ENCODE measurements around the gene MICU1. TPM values are rescaled to one million over a fixed set of nuclear protein-coding genes. Genes with fewer than 3 reads are reported as not detected.

MICU1 gene
- total and polyA plus RNA-seq, 2 donors (not counting 3 experiments of a cell fraction or from before 2014, with no cell fraction given): 27.5 to 48.0 TPM

DNA sequence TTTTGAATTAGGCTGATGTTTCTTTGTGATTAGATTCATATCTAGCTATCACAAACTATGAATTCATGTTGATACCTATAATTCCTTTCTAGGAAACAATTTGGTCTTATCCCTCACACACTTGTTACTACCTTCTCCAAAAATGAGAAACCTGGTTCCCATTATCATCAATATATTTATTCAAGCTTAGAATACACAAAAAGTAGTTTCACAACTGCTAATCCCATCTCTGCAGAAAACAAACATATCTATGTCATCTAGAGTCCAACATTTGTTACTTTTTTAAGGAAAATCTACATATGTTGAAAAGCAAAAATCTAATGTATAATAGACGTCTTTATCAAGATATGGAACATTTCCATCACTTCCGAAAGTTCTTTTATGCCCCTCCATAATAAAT, 110.4 kb downstream of the MICU1 start:
- intact Hi-C loops (cut with micrococcal nuclease) (no loop called here), dilution Hi-C loops (cut with MboI; ENCODE audit: extremely low pct_ligation_motif_present, low sequenced_read_pairs) (no loop called here)
- no peak overlapping the region for H2AFZ ChIP-seq (ENCODE audit: low read depth, low read length)
- no peak overlapping the region for H3K4me2 ChIP-seq (ENCODE audit: insufficient read depth, low read length)
- no peak for DNase-seq (ENCODE audit: low read depth, low spot score)
- H3K4me1 ChIP-seq (ENCODE audit: control insufficient read depth, extremely low read depth, insufficient read depth, low read length): no peaks in the 10 kb centered on the region
- ChIA-PET CTCF (no interaction called here), POLR2A (no interaction called here)
- H3K9me3 ChIP-seq (replicated peaks; ENCODE audit: control insufficient read depth, insufficient read depth, low read length): no peaks in the 10 kb centered on the region
- no peak overlapping the region for H3K27ac ChIP-seq (ENCODE audit: insufficient read depth, low read depth, low read length)
- H3K27me3 ChIP-seq (ENCODE audit: control insufficient read depth in 2 of 2, insufficient read depth in 2 of 2, low read length in 2 of 2): no peaks in the 10 kb centered on the region
- no peaks in the 10 kb centered on the region for H4K20me1 ChIP-seq (replicated peaks; ENCODE audit: control insufficient read depth, extremely low read depth, insufficient read depth, low read length)
- TF ChIP-seq, protein P1, sequence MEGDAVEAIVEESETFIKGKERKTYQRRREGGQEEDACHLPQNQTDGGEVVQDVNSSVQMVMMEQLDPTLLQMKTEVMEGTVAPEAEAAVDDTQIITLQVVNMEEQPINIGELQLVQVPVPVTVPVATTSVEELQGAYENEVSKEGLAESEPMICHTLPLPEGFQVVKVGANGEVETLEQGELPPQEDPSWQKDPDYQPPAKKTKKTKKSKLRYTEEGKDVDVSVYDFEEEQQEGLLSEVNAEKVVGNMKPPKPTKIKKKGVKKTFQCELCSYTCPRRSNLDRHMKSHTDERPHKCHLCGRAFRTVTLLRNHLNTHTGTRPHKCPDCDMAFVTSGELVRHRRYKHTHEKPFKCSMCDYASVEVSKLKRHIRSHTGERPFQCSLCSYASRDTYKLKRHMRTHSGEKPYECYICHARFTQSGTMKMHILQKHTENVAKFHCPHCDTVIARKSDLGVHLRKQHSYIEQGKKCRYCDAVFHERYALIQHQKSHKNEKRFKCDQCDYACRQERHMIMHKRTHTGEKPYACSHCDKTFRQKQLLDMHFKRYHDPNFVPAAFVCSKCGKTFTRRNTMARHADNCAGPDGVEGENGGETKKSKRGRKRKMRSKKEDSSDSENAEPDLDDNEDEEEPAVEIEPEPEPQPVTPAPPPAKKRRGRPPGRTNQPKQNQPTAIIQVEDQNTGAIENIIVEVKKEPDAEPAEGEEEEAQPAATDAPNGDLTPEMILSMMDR (IDR thresholded peaks at IDR 0.05; ENCODE audit: extremely low read depth in 1 of 2, insufficient read depth in 1 of 2, low read depth in 1 of 2, low read length in 2 of 2): no peak
- no peak for TF ChIP-seq JUN (IDR thresholded peaks at IDR 0.05; ENCODE audit: borderline replicate concordance, insufficient read depth, insufficient read length, low read depth)
- no peak for TF ChIP-seq POLR2AphosphoS5 (IDR thresholded peaks at IDR 0.05; ENCODE audit: insufficient read depth, low read depth, low read length)
- TF ChIP-seq GATA2 (IDR thresholded peaks at IDR 0.05; ENCODE audit: insufficient read depth, insufficient read length, low read depth, low read length): no peak
- no peak for TF ChIP-seq MYC (IDR thresholded peaks at IDR 0.05; ENCODE audit: low read depth, low read length)
- H3K36me3 ChIP-seq (ENCODE audit: control insufficient read depth in 2 of 2, extremely low read depth in 1 of 2, insufficient read depth in 2 of 2, low read length in 2 of 2): no peaks in the 10 kb centered on the region
- no peaks in the 10 kb centered on the region for H3K79me2 ChIP-seq (ENCODE audit: control insufficient read depth, insufficient read depth, low read length)
- H3K4me3 ChIP-seq (replicated peaks in 1 of 3; ENCODE audit: insufficient read depth in 1 of 3, low read depth in 1 of 3, low read length in 3 of 3): no peak overlapping the region
- no peaks in the 10 kb centered on the region for H3K9me1 ChIP-seq (replicated peaks; ENCODE audit: control insufficient read depth, extremely low read depth, insufficient read depth, low read length)
- FAIRE-seq: no peak
- no peak overlapping the region for H3K9ac ChIP-seq (replicated peaks; ENCODE audit: extremely low read depth, insufficient read depth, low read length)
- BruUV-seq (replicated peaks): no TSS peak

DNA sequence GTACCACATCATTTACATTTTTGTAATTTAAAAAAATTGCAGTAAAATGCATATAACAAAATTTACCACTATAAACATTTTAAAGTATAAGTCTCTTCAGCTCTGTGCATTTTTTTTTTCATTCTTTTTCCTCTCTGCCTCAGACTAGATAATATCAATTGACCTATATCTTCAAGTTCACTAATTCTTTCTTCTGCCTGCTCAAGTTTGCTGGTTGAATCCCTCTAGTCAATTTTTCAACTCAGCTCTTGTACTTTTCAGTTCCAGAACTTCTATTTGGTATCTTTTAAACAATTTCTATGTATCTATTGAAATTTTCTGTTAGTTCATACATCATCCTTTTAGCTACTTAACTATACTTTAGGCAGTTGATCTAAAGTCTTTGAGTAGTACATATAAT, 112.0 kb downstream of the MICU1 start:
- H2AFZ ChIP-seq (ENCODE audit: low read depth, low read length): no peak overlapping the region
- no peak overlapping the region for H3K4me3 ChIP-seq (replicated peaks in 1 of 3; ENCODE audit: insufficient read depth in 1 of 3, low read depth in 1 of 3, low read length in 3 of 3)
- no peak overlapping the region for H3K27ac ChIP-seq (ENCODE audit: insufficient read depth, low read depth, low read length)
- intact Hi-C loops (cut with micrococcal nuclease): no loop called here
- CTCF ChIA-PET: interaction anchor here (1.1 kb wide), 1 partner anchor 21 kb away, joined by 3 read pairs; no protein-coding TSS in a partner anchor
- no peaks in the 10 kb centered on the region for H4K20me1 ChIP-seq (replicated peaks; ENCODE audit: control insufficient read depth, extremely low read depth, insufficient read depth, low read length)
- BruUV-seq (replicated peaks): no TSS peak
- TF ChIP-seq GATA2 (IDR thresholded peaks at IDR 0.05; ENCODE audit: insufficient read depth, insufficient read length, low read depth, low read length) (no peak), EZH2 (IDR thresholded peaks at IDR 0.05; ENCODE audit: borderline replicate concordance, low read depth, low read length, severe bottlenecking) (no peak), MYC (IDR thresholded peaks at IDR 0.05; ENCODE audit: low read depth, low read length) (no peak), POLR2A (IDR thresholded peaks at IDR 0.05; ENCODE audit: low read depth, low read length) (no peak), JUN (IDR thresholded peaks at IDR 0.05; ENCODE audit: borderline replicate concordance, insufficient read depth, insufficient read length, low read depth) (no peak), FOS (IDR thresholded peaks at IDR 0.05; ENCODE audit: borderline replicate concordance, insufficient read depth, low read length) (no peak), POLR2AphosphoS5 (IDR thresholded peaks at IDR 0.05; ENCODE audit: insufficient read depth, low read depth, low read length) (no peak)
- TF ChIP-seq, protein P2, sequence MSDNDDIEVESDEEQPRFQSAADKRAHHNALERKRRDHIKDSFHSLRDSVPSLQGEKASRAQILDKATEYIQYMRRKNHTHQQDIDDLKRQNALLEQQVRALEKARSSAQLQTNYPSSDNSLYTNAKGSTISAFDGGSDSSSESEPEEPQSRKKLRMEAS (IDR thresholded peaks at IDR 0.05; ENCODE audit: insufficient read depth, insufficient read length): no peak
- TF ChIP-seq, protein P1 (IDR thresholded peaks at IDR 0.05; ENCODE audit: extremely low read depth in 1 of 2, insufficient read depth in 1 of 2, low read depth in 1 of 2, low read length in 2 of 2): no peak
- DNase-seq (ENCODE audit: low read depth, low spot score): no peak
- no peaks in the 10 kb centered on the region for H3K79me2 ChIP-seq (ENCODE audit: control insufficient read depth, insufficient read depth, low read length)
- dilution Hi-C loops (cut with MboI; ENCODE audit: extremely low pct_ligation_motif_present, low sequenced_read_pairs): no loop called here
- no peaks in the 10 kb centered on the region for H3K9me3 ChIP-seq (replicated peaks; ENCODE audit: control insufficient read depth, insufficient read depth, low read length)
- H3K36me3 ChIP-seq (ENCODE audit: control insufficient read depth in 2 of 2, extremely low read depth in 1 of 2, insufficient read depth in 2 of 2, low read length in 2 of 2): no peaks in the 10 kb centered on the region
- FAIRE-seq: no peak
- H3K27me3 ChIP-seq (ENCODE audit: control insufficient read depth in 2 of 2, insufficient read depth in 2 of 2, low read length in 2 of 2): no peaks in the 10 kb centered on the region
- H3K9ac ChIP-seq (replicated peaks; ENCODE audit: extremely low read depth, insufficient read depth, low read length): no peak overlapping the region
- H3K4me1 ChIP-seq (ENCODE audit: control insufficient read depth, extremely low read depth, insufficient read depth, low read length): no peaks in the 10 kb centered on the region
- H3K9me1 ChIP-seq (replicated peaks; ENCODE audit: control insufficient read depth, extremely low read depth, insufficient read depth, low read length): no peaks in the 10 kb centered on the region
- POLR2A ChIA-PET: no interaction called here
- H3K4me2 ChIP-seq (ENCODE audit: insufficient read depth, low read length): no peak overlapping the region

All from endothelial cell of umbilical vein (primary cell).